C4-2B (cell line): Measurements from ENCODE around the gene OAT.

Source experiments
- H3K27ac ChIP-seq: fragments of 450-650 bp; 2 replicates; pipeline ENCODE4 v1.5.1; 2017
- CTCF ChIP-seq: fragments of 450-650 bp; conservative IDR thresholded peaks from 2 replicates; pipeline ENCODE4 v1.5.1; 2017; ENCODE audit warnings: mild to moderate bottlenecking
- ZFX ChIP-seq: fragments of 450-650 bp; IDR thresholded peaks from 2 replicates; pipeline ENCODE4 v1.6.1; 2017

The OAT gene

GRCh38 chr10:124380256-124380995, 38.3 kb downstream of the OAT start:
- no peak for TF ChIP-seq CTCF
- no peak for TF ChIP-seq ZFX
- H3K27ac ChIP-seq = no peak overlapping the region

GRCh38 chr10:124379609-124380193, 39.0 kb downstream of the OAT start:
- TF ChIP-seq ZFX (no peak), CTCF (no peak)
- no peak overlapping the region for H3K27ac ChIP-seq

GRCh38 chr10:124378881-124379471, 39.7 kb downstream of the OAT start:
- TF ChIP-seq ZFX = no peak
- TF ChIP-seq CTCF = no peak
- no peak overlapping the region for H3K27ac ChIP-seq

- TF ChIP-seq CTCF = no peak
- no peak for TF ChIP-seq ZFX
- H3K27ac ChIP-seq = no peak overlapping the region
Observed at GRCh38 chr10:124378271-124378670, 40.5 kb downstream of the OAT start.

- TF ChIP-seq ZFX = no peak
- no peak for TF ChIP-seq CTCF
- H3K27ac ChIP-seq = no peak overlapping the region
Observed at GRCh38 chr10:124377101-124377500, 41.6 kb downstream of the OAT start.

GRCh38 chr10:124376411-124376810, 42.3 kb downstream of the OAT start:
- H3K27ac ChIP-seq = no peak overlapping the region
- TF ChIP-seq CTCF = no peak
- no peak for TF ChIP-seq ZFX

GRCh38 chr10:124375691-124376090, 43.0 kb downstream of the OAT start:
- H3K27ac ChIP-seq = no peak overlapping the region
- TF ChIP-seq ZFX (no peak), CTCF (no peak)
